Measurements from ENCODE around the gene COL6A2. TPM values are rescaled to one million over a fixed set of nuclear protein-coding genes. Genes with fewer than 3 reads are reported as not detected.
A peak's percentile ranks its signal among the peaks of the same experiment; 100 is the strongest.

COL6A2 gene
- total RNA-seq, 2 donors from 2014 or later: 259 to 377 TPM

DNA sequence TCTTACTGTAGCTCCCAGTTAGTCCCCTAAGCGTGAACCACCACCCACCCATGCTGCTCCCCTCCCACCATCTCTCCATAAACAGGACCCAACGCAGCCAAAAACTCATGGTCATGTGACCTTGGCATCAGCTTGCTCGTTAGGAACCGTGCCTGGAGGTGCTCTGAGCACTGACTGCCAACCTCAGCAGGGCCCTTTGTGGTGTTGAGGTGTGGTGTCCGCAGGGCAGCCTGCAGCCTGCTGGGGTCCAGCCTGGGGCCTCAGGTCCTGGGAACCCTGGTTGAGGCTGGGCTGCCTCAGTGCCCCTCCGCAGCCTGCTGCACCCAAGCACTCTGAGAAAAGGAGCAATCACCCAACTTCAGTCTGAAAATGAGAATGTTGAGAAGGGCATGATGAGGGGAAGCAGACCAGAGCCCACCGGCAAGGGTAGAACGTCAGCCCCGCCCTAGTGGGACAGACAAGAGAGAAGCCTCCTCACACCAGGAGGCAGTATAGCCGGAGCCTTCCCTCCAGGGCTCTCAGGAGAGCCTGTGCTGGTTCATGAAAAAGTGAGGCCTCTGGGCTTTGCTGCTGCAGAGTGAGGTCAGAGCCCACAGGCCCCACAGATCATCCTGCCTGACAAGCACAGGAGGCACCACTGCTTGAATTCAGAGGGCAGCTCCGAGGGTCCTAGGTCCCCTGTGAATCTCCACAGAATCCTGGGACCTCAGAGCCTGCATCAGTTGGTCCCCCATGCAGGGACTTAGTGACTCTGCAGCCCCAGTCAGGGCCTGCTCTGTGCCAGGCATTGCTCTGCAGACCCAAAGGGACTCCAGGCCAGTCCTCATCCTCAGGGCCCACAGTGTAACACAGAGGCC, 4.9 kb upstream of the COL6A2 start:
- H3K4me3 ChIP-seq (ENCODE audit: low read length): no peak overlapping the region
- DNase-seq: peak; percentile 37
- no peak overlapping the region for H3K9ac ChIP-seq (ENCODE audit: extremely low read depth, low read length, poor library complexity, severe bottlenecking)
- Mint-ChIP-seq H3K9me3 (peaks cover 38% of the 10 kb centered on the region), H3K27me3 (ENCODE audit: insufficient read depth) (peaks cover 3% of the 10 kb centered on the region), H3K27ac (no peak overlapping the region), H3K4me1 (peaks cover 3% of the 10 kb centered on the region), H3K36me3 (ENCODE audit: low read depth) (no peaks in the 10 kb centered on the region), H3K4me3 (no peak overlapping the region)
- H3K36me3 ChIP-seq (ENCODE audit: control insufficient read depth, insufficient read depth, low read length): no peaks in the 10 kb centered on the region
- no peak overlapping the region for H3K27ac ChIP-seq (ENCODE audit: low read depth, low read length)
- no peaks in the 10 kb centered on the region for H3K27me3 ChIP-seq (ENCODE audit: control insufficient read depth, insufficient read depth, low read length, poor library complexity, severe bottlenecking)
- H3K4me1 ChIP-seq (ENCODE audit: control insufficient read depth, insufficient read depth, low read length): no peaks in the 10 kb centered on the region
- H3K9me3 ChIP-seq (ENCODE audit: control insufficient read depth, low read length): peaks cover 4% of the 10 kb centered on the region
- 85 to 86% methylated on average over 6 to 11 of the region's 11 CpGs for WGBS, 2 experiments (ENCODE audit: insufficient coverage in 1 of 2, insufficient read length in 1 of 2)
- TF ChIP-seq, protein P1, sequence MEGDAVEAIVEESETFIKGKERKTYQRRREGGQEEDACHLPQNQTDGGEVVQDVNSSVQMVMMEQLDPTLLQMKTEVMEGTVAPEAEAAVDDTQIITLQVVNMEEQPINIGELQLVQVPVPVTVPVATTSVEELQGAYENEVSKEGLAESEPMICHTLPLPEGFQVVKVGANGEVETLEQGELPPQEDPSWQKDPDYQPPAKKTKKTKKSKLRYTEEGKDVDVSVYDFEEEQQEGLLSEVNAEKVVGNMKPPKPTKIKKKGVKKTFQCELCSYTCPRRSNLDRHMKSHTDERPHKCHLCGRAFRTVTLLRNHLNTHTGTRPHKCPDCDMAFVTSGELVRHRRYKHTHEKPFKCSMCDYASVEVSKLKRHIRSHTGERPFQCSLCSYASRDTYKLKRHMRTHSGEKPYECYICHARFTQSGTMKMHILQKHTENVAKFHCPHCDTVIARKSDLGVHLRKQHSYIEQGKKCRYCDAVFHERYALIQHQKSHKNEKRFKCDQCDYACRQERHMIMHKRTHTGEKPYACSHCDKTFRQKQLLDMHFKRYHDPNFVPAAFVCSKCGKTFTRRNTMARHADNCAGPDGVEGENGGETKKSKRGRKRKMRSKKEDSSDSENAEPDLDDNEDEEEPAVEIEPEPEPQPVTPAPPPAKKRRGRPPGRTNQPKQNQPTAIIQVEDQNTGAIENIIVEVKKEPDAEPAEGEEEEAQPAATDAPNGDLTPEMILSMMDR (conservative IDR thresholded peaks at IDR 0.05): no peak

DNA sequence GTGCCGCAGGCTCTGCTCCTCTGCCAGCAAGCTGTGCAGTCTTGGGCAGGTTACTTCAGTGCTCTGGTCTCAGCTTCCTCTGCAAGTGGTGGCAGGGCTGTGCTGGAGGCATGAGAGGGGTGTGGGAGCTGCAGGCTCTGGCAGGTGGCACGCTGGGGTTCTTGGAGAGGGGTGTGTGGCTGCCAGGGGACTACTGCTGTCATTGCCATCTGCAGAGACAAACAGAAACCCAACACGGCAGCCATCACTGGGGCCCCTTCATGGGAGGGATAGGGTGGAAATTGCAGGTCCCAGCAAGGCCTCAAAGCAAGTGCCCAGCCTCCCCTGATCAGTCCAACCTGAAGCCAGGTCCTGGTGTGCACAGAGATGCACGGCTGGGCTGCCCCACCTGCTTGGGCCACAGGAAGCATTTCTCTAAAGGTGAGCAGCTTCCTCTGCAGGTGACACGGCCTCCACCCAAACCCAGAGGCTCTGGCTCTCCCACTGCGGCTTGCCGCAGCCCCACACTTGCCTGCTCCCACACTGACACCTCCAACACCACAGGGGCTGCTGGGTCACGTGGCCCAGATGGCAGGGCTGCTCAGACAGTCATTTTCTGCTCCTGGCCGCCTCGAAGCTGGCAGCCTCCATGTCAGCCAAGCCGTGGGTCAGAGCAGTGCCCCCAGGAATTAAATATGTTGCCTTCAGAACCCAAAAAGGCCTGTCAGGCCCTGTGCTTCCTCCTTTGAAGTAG, 4.1 kb upstream of the COL6A2 start:
- Histone ChIP-seq H3K27me3 (ENCODE audit: control insufficient read depth, insufficient read depth, low read length, poor library complexity, severe bottlenecking) (no peaks in the 10 kb centered on the region), H3K4me3 (ENCODE audit: low read length) (no peak overlapping the region), H3K36me3 (ENCODE audit: control insufficient read depth, insufficient read depth, low read length) (no peaks in the 10 kb centered on the region), H3K27ac (ENCODE audit: low read depth, low read length) (no peak overlapping the region), H3K9ac (ENCODE audit: extremely low read depth, low read length, poor library complexity, severe bottlenecking) (no peak overlapping the region), H3K9me3 (ENCODE audit: control insufficient read depth, low read length) (no peaks in the 10 kb centered on the region), H3K4me1 (ENCODE audit: control insufficient read depth, insufficient read depth, low read length) (no peaks in the 10 kb centered on the region)
- peaks cover 33% of the 10 kb centered on the region for H3K9me3 Mint-ChIP-seq
- peaks cover 3% of the 10 kb centered on the region for H3K4me1 Mint-ChIP-seq
- TF ChIP-seq, protein P1 (conservative IDR thresholded peaks at IDR 0.05): no peak
- H3K4me3 Mint-ChIP-seq: no peak overlapping the region
- WGBS, 2 experiments (ENCODE audit: insufficient coverage in 1 of 2, insufficient read length in 1 of 2): 87 to 92% methylated on average over 5 to 11 of the region's 11 CpGs
- peaks cover 3% of the 10 kb centered on the region for H3K27me3 Mint-ChIP-seq (ENCODE audit: insufficient read depth)
- peak; percentile 50 for DNase-seq
- no peaks in the 10 kb centered on the region for H3K36me3 Mint-ChIP-seq (ENCODE audit: low read depth)
- no peak overlapping the region for H3K27ac Mint-ChIP-seq

DNA sequence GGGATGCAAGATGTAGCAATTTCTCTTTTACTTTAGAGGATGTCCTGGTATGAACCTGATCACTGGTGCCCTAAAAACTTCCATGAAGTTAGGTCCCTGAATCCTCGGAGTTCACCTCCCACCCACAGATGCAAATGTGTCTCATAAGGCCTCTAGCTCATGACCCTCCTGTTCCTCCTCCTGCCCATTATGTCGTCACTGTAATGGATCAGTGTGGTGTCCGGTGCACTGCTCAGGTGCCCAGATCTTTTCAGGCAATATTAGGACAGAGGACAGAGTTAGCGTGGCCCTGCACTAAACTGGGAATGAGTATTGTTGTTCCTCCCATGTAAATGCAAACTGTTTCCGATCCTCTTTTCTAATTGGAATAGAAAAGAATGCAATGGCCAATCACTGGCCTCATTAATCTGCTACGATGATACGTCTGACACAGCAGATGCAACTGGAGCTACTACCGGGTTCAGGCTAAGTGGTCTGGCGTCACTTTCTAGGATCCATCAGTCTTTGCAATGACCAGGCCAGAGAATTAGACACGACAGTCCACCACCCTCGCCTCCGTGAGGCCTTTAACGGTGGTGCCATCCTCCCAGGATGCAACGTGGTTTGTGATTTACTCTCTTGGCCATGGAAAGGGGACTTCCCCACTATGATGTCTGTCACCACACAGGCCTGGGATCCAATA, 3.4 kb upstream of the COL6A2 start:
- Histone ChIP-seq H3K27ac (ENCODE audit: low read depth, low read length) (no peak overlapping the region), H3K9me3 (ENCODE audit: control insufficient read depth, low read length) (no peaks in the 10 kb centered on the region), H3K4me1 (ENCODE audit: control insufficient read depth, insufficient read depth, low read length) (no peaks in the 10 kb centered on the region), H3K9ac (ENCODE audit: extremely low read depth, low read length, poor library complexity, severe bottlenecking) (no peak overlapping the region), H3K36me3 (ENCODE audit: control insufficient read depth, insufficient read depth, low read length) (no peaks in the 10 kb centered on the region), H3K27me3 (ENCODE audit: control insufficient read depth, insufficient read depth, low read length, poor library complexity, severe bottlenecking) (no peaks in the 10 kb centered on the region), H3K4me3 (ENCODE audit: low read length) (no peak overlapping the region)
- peaks cover 3% of the 10 kb centered on the region for H3K4me1 Mint-ChIP-seq
- TF ChIP-seq, protein P1 (conservative IDR thresholded peaks at IDR 0.05): no peak
- no peaks in the 10 kb centered on the region for H3K36me3 Mint-ChIP-seq (ENCODE audit: low read depth)
- DNase-seq: no peak
- peaks cover 3% of the 10 kb centered on the region for H3K27me3 Mint-ChIP-seq (ENCODE audit: insufficient read depth)
- no peak overlapping the region for H3K4me3 Mint-ChIP-seq
- no peak overlapping the region for H3K27ac Mint-ChIP-seq
- WGBS, 2 experiments (ENCODE audit: insufficient coverage in 1 of 2, insufficient read length in 1 of 2): 91 to 94% methylated on average over 13 to 14 of the region's 14 CpGs
- peaks cover 29% of the 10 kb centered on the region for H3K9me3 Mint-ChIP-seq
